Cerebellar cortex (tissue), 1 donor: ENCODE data around the gene JAKMIP1.

ENCODE experiments used
- DNase-seq: peaks from one replicate; pipeline ENCODE4 v3.0.0-alpha.2; 2015; ENCODE audit warnings: low spot score

JAKMIP1 gene

DNA sequence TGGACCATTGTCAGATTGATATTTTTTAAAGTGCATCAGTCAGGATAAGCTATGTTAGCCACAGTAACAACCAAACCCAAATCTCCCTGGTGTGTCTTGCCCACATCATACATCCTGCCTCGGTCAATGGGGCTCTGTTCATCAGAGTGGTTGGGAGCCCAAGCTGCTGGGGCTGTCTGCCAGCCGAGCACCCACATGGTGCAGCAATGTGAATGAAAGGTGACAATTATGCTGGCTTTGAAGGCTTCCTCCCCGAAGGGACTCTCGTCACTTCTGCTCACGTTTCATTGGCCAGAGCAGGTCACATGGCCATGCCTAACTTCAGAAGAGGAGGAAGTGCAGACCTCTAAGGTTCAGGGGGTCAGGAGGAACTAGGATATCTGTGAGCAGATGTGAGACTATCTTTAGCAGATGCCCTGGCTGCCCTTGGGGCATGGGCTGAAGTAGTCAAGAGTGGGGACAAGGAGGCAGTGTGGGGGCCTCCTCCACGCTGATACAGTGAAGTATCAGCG, 1.3 kb upstream of the JAKMIP1 start:
- no peak for DNase-seq

DNA sequence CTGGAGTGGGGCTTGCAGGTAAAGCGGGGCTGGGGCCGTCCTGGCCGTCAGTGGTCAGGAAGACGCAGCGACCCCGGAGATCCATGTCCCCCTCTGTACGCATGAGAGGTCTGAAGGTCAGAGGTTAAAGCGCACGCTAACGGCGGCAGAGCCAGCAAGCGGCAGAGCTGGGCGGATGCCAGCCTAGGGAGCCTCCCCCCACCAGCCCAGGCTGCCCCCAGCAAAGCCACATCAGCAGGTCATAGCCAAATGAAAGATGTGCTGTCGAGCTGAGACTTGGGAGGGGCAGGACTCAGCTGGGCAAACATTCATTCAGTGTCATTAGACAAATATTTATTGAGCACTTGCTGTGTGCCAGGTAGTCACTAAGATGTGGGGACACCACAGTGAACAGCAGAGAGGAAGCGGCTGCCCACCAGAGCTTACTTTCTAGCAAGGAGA, 593 bp upstream of the JAKMIP1 start:
- no peak for DNase-seq

DNA sequence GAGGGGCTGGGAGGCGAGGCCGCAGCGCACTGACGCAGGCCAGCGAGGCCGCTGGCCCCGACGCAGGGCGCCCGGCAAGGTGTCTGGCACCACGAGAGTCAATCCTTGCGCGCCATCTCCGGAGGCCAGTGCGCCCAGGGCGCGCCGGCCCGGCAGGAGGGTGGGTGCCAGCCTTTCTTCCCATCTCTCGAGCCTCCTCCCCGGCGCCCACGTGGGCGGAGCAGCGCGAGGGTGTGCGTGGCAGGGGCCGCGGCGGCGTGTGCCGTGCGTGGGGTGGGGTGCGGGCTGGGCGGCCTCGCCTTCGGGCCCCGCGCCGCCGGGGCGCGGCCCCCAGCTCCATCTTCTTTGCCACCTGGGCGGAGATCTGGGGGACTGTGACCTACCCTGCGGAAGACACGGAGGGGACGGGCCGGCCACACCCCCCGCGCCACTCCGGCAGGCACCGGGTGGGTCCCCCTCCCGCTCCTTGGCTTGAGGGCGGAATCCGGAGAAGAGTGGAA, 877 bp downstream of the JAKMIP1 start:
- DNase-seq, result no peak

DNA sequence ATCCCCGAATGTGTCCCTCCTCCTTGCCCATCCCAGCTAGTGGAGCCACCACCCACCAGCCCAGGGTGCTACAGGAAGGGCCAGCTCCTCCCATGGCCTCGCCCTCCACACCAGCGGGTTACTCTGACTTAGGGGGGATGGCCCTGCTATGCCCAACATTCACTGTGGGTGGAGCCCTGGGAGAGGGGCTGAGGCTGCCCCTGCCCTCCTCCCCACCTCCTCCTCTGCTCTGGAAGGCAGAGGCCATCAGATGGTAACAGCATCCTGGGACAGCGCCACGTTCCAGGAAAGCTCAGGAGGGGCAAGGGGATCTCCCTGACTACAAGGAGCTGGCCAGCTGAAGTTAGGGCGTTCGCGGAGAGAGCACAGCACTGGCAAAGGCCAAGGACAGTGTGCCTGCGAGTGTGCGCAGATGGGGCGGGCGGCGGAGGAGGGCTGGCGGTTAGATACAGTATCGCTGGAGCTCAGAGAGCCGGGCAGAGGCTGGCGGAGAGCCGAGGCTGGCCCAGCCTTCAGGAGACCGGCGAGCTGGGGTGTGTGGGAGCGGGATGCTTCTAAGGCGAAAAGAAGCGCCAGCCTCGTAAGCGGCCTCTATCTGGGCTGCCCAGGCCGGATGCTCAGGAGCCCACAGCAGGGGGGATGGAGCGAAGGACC, 1.5 kb downstream of the JAKMIP1 start:
- peak; percentile 17 for DNase-seq

DNA sequence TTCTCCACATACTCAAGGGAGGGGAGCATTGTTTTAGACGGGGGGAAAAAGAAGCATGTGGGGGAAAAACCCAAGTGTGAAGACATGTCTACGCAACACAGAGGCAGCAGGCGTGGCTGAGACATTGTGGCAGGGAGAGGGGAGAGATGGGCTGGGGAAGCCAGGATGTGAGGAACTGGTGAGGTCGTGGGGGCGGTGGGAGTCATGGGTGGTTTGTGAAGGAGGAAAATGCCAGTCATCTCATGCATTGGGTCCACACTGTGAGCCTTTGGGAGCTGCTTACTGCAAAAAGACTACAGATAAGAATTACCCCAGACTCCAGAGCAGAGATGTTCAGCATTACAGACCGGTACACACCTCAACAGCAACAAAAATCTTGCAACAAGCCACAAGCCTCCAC, 2.1 kb downstream of the JAKMIP1 start:
- no peak for DNase-seq

DNA sequence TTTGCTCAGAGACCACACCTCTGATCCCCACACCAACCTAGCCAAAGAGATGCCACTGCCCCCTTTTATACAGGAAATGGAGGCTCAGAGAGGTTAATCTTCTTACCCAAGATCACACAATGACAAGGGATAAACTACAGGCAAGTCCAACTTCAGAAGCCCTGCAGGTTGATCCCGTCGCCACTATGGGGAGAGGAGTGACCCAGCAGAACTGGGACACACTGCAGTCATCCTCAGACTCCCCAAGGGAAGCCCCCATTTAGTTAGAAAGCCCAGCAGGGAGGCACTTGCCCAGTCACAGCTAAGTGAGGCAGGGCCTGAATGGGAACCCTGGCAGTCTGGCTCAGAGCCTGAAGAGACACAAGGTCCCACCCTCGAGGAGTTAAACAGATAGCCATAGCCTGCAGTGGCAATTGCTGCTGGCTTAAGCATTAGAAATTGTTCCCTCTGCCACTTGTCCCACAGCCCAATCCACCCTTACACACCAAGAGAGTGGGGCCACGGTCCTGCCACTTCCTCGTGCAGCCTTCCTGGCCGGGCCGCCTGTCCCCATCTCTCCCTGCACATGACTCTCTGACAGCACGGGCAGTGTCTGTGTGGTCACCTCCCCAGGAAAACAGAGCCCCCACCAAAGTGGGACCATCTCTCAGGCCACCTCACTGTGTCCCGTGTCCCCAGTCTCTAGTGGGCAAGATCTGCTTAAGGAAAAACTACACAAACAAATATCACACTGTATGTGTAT, 2.7 kb downstream of the JAKMIP1 start:
- DNase-seq, result no peak

DNA sequence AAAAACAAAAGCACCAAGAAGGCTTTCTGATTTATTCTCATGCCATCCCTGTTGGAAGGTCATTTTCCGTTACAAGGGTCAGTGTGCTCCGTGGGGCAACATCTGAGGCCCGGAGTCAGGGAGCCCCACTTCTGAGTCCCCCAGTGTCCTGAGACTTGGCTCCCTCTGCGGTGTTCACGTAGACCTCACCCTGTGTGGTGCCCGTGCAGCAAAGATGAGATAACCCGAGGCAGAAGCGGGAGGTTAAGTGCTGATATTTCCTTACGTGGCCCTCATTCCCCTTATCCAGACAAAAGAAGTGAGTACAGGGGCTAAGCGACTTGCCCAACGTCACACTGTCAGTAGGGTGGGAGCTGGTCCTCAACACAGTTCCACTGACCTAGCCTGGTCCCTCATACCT, 3.5 kb downstream of the JAKMIP1 start:
- DNase-seq, result no peak

DNA sequence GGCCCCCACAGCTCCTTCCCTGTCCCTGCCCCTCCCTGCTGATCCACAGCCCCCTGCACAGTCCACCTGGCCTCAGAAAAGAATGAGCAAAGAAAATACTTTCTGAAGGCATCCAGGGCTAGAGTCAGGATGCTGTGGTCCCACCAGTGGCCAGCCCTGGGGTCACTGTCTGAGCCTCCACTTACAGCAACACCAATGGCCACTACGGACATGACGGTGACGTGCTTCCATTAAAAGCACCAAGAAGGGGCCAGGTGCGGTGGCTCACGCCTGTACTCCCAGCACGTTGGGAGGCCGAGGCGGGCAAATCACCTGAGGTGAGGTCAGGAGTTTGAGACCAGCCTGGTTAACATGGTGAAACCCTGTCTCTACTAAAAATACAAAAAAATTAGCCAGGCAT, 4.0 kb downstream of the JAKMIP1 start:
- DNase-seq, result no peak

DNA sequence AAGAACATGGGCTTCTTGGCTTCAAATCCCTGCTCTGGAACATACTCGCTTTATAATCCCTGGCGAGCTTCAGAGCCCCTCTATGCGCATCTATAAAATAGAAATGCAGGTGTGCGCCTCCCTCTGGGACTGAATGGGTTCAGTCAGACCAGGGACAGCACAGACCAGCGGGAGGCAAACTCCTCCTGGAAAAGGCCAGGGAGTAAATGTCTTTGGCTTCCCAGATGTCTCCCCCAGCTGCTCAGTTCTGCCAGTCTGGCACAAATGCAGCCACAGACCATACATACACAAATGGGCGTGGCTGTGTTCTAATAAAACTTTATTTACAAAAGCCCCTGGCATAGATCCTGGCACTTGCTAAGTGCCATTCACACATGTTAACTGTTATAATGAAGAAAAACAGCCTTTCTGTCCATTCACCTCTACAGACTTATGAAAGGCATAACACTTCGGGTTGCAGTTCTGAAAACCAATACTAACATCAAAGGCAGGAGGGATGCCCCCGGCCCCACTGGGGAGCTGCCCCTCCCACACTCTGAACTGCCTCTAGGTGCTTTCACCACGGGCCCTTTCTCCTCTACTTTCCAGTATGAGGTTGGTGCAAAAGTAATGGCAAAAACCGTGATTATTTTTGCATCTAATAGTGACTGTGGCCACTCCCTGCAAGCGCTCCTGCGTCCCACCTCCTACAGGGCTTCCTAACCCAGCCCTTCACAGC, 4.6 kb downstream of the JAKMIP1 start:
- DNase-seq, result no peak

DNA sequence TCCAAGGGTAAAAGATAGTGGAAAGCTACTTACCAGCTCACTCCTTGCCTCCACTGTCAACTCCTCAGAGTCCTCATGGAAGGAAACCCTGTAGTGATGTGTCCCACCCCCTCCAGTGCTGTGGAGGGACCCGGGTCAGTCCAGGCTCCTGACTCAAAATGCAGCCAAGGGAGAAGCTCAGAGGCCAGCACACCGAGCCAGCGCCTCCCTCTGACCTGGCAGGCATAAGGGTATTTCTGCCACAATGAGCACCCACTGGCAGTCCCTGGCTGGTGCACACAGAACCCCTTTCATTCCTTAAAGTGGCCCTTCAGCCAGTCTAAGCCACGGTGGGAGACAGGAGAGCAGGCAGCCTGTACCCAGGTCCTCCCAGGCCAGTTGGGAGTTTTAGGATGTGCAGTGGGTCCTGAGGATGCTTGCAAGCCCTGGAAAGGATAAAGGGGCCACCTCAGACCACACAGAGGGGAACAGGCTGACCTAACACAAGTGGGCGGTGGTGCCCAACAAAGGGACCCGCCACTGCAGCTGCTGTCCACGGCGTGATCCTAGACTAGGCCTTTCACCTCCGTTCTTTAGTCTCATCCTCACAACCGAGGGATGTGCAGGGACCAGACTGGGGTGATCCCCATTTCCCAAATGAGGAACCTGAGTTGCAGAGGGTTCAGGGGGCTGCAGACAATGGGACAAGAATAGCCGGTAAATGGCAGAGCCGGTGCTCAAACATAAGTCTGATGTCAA, 5.7 kb downstream of the JAKMIP1 start:
- DNase-seq, result no peak

DNA sequence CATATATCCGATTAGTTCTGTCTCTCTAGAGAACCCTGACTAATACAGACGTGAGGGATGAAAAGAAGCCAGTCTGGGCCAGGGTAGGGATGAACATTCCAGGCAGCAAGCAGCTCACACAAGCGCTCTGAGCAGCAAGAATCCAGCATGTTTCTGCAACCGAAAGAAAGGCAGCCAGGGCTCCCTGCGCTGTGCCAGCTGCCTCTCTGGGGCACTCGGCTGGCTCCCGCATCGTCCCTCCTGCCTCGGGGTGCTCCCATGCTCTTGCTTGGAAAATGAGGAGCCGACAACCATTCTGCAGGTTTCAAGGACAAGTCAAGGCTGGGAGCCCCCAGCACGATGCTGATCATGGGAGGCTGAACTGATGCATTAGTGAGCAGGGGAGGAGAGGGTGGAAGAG, 7.0 kb downstream of the JAKMIP1 start:
- DNase-seq, result no peak

DNA sequence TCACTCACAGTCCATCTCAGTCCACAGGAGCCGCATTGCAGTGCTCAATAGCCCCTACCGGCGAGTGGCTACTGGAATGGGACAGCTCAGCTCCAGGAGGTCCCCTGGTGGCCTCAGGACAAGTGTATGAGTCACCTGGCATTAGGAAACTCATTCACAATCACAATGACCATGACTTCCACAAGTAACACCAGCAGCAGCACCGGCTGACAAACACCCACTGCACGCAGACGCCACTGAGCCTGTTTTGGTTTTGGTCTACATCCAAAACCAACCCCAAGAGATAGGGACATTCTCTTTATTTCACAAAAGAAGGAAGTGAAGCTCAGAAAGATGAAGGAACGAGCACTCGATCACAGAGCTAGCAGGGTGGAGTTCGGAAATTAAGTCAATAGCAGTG, 8.1 kb downstream of the JAKMIP1 start:
- no peak for DNase-seq

DNA sequence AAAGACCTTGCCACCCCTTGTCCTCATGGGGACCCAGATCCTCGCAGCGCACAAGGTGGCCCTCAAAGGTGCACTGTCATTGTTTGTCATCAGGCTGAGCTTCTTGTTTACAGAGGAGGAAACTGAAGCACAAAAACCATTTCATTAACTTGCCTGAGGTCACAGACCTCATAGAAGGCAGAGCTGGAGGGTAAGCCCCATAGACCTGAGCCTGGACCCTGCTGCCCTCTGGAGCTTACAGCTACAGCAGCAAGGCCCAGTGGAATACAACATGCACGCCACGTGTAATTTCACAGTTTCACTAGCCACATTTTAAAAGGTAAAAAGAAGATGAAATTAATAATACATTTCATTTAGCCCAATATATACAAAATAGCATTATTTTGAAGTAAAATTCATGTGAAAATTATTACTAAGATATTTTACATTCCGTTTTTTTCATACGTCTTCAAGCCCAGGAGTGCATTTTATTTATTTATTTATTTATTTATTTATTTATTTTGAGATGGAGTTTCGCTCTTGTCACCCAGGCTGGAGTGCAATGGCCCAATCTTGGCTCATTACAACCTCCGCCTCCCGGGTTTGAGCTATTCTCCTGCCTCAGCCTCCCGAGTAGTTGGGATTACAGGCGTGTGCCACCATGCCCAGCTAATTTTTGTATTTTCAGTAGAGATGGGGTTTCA, 8.8 kb downstream of the JAKMIP1 start:
- DNase-seq, result no peak

DNA sequence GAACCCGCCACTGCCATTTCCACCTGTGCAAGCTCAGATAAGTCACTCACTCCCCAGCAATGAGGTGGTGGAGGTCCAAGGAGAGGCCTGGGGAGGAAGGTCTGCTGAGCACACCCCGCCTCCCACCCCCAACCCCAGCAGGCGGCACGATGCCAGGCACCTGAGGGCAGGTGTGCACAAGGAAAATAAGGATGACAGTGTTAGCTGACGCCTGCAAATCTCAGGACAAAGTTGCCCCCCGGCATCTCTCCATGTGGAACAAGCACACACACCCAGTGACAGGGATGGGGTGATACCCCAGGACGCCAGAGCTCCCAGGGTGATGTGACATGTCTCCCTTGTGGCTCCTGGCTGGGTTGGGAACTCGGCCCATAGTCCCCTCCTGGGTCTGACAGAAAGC, 9.9 kb downstream of the JAKMIP1 start:
- no peak for DNase-seq

DNA sequence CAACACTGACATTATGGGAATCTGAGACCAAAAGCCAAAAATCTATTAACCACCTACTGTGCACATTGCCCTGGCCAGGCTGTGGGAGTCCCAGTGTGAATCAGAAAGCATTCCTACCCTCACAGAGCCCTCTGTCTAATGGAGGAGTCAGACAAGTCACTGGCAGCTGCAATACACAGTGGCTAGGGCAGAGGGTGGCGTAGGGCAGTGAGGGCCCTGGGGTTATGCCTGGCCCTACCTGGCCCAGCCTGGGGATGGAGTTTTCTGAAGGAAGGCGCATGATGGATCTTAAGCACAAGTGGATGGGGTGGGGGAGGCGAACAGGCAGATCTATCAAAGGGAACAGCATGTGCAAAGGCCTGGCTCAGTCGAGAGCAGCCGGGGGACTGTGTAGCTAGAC, 10.8 kb downstream of the JAKMIP1 start:
- DNase-seq, result no peak

DNA sequence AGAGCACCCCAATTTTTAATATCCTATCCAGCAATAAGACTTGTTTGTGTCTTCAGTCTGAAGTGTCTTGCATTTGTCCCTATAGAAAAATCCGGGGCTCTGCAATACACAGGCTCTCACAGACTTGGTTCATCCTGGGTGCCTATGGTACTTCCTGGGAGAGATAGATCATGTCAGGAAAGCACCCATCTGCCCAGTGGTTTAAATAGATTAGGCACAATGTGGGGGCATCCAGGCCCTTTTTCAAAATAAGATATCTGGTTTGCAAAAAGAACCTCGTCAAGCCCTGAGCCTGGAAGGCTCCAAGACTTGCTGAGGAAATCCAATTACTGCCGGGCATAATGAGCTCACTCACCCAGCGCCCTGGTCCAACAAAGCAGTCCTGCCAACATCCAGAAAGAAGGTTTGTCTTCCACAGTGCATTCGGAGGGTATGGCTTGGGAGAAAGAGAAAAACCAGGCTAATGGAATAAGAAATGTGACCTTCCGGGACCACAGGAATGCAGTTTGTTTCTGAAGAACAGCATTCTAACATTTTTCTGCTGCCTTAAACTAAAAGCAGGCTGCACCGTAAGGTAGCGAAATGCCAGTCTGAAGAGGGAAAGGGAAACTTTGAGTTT, 11.6 kb downstream of the JAKMIP1 start:
- DNase-seq, result no peak

DNA sequence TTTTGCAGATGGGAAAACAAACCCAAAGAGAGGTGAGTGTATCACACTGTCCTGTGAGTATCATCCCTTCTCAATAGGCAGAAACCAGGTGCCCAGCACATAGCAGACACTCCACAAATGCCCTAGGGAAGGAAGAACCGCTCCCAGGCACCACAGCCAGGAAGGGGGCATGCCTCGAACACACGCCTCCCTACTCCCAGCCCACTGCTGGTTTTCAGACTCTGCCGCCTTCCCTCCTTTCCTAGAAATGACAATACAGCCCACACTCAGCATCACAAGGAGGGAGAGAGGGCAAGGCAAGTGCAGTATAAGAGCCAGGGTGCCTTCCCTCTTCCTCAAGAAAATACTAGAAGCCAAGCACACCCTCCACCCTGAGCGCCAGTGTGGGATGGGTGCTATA, 16.2 kb downstream of the JAKMIP1 start:
- DNase-seq, result no peak

DNA sequence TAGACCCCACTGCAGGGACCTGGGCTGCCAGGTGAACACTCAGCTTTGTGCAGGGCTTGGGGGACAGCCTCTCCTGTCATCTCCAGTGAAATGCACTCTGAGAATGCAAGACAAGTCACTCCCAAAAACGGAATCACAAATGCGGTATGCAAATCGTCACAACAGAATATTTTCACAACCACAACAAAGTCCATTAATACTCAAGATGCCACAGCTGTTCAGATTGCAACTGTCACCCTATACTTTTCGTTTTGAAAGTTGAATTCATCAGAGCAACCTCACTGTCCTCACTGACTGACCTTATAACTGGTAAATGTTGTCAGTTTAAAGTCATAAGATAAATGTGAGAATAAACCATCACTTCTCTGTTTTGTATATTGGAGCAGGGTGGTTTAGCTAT, 16.6 kb downstream of the JAKMIP1 start:
- DNase-seq, result no peak

DNA sequence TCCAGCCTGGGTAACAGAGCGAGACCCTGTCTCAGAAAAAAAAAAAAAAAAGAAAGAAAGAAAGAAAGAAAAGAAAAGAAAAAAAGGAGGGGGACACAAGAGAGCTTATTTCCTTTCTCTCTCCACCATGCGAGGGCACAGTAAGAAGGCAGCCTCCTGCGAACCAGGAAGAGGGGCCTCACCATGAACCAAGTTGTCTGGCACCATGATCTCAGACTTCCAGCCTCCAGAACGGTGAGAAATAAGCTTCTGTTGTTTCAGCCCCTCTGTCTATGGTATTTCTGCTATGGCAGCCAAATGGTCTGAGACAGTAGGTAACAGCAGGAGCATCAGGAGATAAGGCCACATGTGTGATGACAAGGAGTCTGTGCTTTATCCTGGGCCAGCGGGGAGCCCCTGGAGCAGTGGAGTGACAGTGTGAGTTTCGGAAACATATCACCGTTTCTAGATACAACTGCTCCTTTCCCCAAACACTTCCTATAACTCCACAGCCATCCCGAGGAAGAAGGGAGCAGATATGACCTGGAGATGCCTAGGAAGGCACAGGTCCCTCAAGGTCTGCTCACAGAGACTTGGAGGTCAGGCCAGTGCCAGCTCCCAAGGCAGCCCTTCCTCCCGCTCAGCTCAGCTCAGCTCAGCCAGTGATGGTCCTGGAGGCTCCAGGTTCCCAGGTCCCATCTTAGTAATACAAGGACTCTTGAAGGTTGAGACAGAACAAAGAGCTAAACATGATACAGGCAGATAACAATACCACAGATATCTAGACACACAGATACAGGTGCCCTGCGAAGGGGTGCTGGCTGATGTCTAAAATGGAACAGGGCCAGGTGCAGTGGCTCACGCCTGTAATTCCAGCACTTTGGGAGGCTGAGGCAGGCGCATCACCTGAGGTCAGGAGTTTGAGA, 17.7 kb downstream of the JAKMIP1 start:
- DNase-seq, result no peak
